Stomach (tissue), 9 donors: Measurements from ENCODE around the gene PLEKHG4B. TPM values are rescaled to one million over a fixed set of nuclear protein-coding genes. Genes with fewer than 3 reads are reported as not detected.

Source experiments
- DNase-seq, 2 donors: peaks; one replicate each; pipeline versions ENCODE4 v3.0.0 to v3.0.0-alpha.2; 2013 to 2019
- H3K27ac ChIP-seq, 5 donors: fragments of 200-600 bp in 4 of 5; sonication (generic) in 4 of 5; one replicate each; pipeline ENCODE4 v1.5.1; 2013 to 2019; ENCODE audit warnings: mild to moderate bottlenecking in 1 of 5, moderate library complexity in 1 of 5
- H3K27me3 ChIP-seq, 3 donors: fragments of 200-600 bp; sonication (generic); one replicate each; pipeline ENCODE4 v1.5.1; 2017 to 2019; ENCODE audit warnings: mixed run types in 1 of 3
- H3K36me3 ChIP-seq, 4 donors: fragments of 200-600 bp; sonication (generic); 1 replicate in 3 of 4; 2 replicates in 1 of 4; pipeline ENCODE4 v1.5.1; 2016 to 2019
- H3K4me1 ChIP-seq, 4 donors: fragments of 200-600 bp; sonication (generic); one replicate each; pipeline ENCODE4 v1.5.1; 2016 to 2019
- H3K4me3 ChIP-seq, 4 donors: fragments of 200-600 bp; sonication (generic) in 3 of 4; one replicate each; pipeline ENCODE4 v1.5.1; 2016 to 2019; ENCODE audit warnings: mild to moderate bottlenecking in 1 of 4
- H3K9me3 ChIP-seq, 4 donors: fragments of 200-600 bp; sonication (generic); one replicate each; pipeline ENCODE4 v1.5.1; 2016 to 2019
- EP300 ChIP-seq: sonication (generic); formaldehyde crosslinking; IDR thresholded peaks from one replicate; pipeline ENCODE4 v1.6.1; 2017; ENCODE audit warnings: antibody characterized with exemption
- POLR2A ChIP-seq, 4 donors: fragments of 450-650 bp; IDR thresholded peaks; one replicate each; pipeline ENCODE4 v1.6.1; 2016; ENCODE audit warnings: antibody characterized with exemption in 4 of 4, control low read depth in 2 of 4, mild to moderate bottlenecking in 1 of 4, moderate library complexity in 1 of 4
- POLR2AphosphoS5 ChIP-seq, 3 donors: sonication (generic); formaldehyde crosslinking; IDR thresholded peaks; one replicate each; pipeline ENCODE4 v1.6.1; 2016; ENCODE audit warnings: antibody characterized with exemption in 3 of 3
- WGBS, 5 donors: extraction: QIAGEN DNeasy Blood & Tissue Kit in 3 of 5; methylation state at CpG; one replicate each; pipeline versions ENCODE4 v1.1.5 to v1.1.7; 2013 to 2018; 5-methylcytosine and 5-hydroxymethylcytosine counted together
- intact Hi-C: fragments of 100-400 bp; cut with DNase I; formaldehyde crosslinking; loops from one replicate; pipeline ENCODE4 v1.15.1; 2023; ENCODE audit warnings: low total_unique reads
- polyA plus RNA-seq, 3 donors: library from polyadenylated mRNA; stranded (reverse); fragments of 200-250 nt; gene quantifications; one replicate each; pipeline ENCODE4 v1.2.3, GENCODE V29; 2013
- total RNA-seq, 5 donors: library from RNA; depleted of rRNA; stranded (reverse); fragments of >200 nt; gene quantifications; one replicate each; pipeline versions ENCODE4 v1.1.0 to v1.2.3, GENCODE V29; 2014 to 2016
- TF ChIP-seq, protein P1 (sequence below), 7 experiments: fragments of 450-650 bp in 4 of 7; fragments of 200-600 bp in 3 of 7; sonication (generic) in 3 of 7; IDR thresholded peaks; one replicate each; pipeline ENCODE4 v1.5.1; 2016 to 2019; ENCODE audit warnings: antibody characterized with exemption in 7 of 7, control low read depth in 2 of 7, mild to moderate bottlenecking in 1 of 7
- donor health status: healthy with polysubstance abuse.
- donor health status: Bipolar disorder and iron deficiency.
- donor health status: healthy.

The PLEKHG4B gene
- total and polyA plus RNA-seq, 8 donors: 0.15 to 4.3 (median 1.8) TPM; not detected in 1

GRCh38 chr5:203246-203930 lies 111.4 kb downstream of the PLEKHG4B start:
- 91 to 95% (median 94%) methylated on average over 24 to 26 of the region's 26 CpGs for WGBS, 5 donors
- TF ChIP-seq EP300 (no peak), POLR2AphosphoS5 (IDR thresholded peaks at IDR 0.05) (no peak), POLR2A (IDR thresholded peaks at IDR 0.05) (no peak)
- TF ChIP-seq, protein P1, sequence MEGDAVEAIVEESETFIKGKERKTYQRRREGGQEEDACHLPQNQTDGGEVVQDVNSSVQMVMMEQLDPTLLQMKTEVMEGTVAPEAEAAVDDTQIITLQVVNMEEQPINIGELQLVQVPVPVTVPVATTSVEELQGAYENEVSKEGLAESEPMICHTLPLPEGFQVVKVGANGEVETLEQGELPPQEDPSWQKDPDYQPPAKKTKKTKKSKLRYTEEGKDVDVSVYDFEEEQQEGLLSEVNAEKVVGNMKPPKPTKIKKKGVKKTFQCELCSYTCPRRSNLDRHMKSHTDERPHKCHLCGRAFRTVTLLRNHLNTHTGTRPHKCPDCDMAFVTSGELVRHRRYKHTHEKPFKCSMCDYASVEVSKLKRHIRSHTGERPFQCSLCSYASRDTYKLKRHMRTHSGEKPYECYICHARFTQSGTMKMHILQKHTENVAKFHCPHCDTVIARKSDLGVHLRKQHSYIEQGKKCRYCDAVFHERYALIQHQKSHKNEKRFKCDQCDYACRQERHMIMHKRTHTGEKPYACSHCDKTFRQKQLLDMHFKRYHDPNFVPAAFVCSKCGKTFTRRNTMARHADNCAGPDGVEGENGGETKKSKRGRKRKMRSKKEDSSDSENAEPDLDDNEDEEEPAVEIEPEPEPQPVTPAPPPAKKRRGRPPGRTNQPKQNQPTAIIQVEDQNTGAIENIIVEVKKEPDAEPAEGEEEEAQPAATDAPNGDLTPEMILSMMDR (IDR thresholded peaks at IDR 0.05): no peak
- Histone ChIP-seq H3K4me3 (no peak overlapping the region), H3K27me3 (no peaks in the 10 kb centered on the region), H3K27ac (no peak overlapping the region), H3K4me1 (peaks cover 0 to 14% (median 5%) of the 10 kb centered on the region in 4 donors), H3K36me3 (peaks cover 6 to 62% (median 46%) of the 10 kb centered on the region in 4 donors), H3K9me3 (no peaks in the 10 kb centered on the region)
- intact Hi-C loops: no loop called here
- no peak for DNase-seq

- peaks cover 6 to 56% (median 43%) of the 10 kb centered on the region in 4 donors for H3K36me3 ChIP-seq
- TF ChIP-seq POLR2AphosphoS5 (IDR thresholded peaks at IDR 0.05) (no peak), EP300 (no peak), POLR2A (IDR thresholded peaks at IDR 0.05) (no peak)
- TF ChIP-seq, protein P1 (IDR thresholded peaks at IDR 0.05): no peak
- DNase-seq: no peak
- peaks cover 0 to 14% (median 5%) of the 10 kb centered on the region in 4 donors for H3K4me1 ChIP-seq
- intact Hi-C loops: no loop called here
- H3K27ac ChIP-seq: no peak overlapping the region
- no peaks in the 10 kb centered on the region for H3K27me3 ChIP-seq
- no peaks in the 10 kb centered on the region for H3K9me3 ChIP-seq
- no peak overlapping the region for H3K4me3 ChIP-seq
- WGBS, 5 donors: 87 to 96% (median 89%) methylated on average over 6 of the region's 6 CpGs
These were observed 112.0 kb downstream of the PLEKHG4B start for GRCh38 chr5:204001-204400.

- TF ChIP-seq POLR2A (IDR thresholded peaks at IDR 0.05) (no peak), POLR2AphosphoS5 (IDR thresholded peaks at IDR 0.05) (no peak), EP300 (no peak)
- TF ChIP-seq, protein P1 (IDR thresholded peaks at IDR 0.05): no peak
- DNase-seq: no peak
- Histone ChIP-seq H3K36me3 (peaks cover 6 to 52% (median 41%) of the 10 kb centered on the region in 4 donors), H3K27ac (no peak overlapping the region), H3K27me3 (no peaks in the 10 kb centered on the region), H3K4me3 (no peak overlapping the region), H3K9me3 (no peaks in the 10 kb centered on the region), H3K4me1 (peaks cover 0 to 14% (median 5%) of the 10 kb centered on the region in 4 donors)
- intact Hi-C loops: no loop called here
These were observed 112.5 kb downstream of the PLEKHG4B start for GRCh38 chr5:204462-204861.

DNA sequence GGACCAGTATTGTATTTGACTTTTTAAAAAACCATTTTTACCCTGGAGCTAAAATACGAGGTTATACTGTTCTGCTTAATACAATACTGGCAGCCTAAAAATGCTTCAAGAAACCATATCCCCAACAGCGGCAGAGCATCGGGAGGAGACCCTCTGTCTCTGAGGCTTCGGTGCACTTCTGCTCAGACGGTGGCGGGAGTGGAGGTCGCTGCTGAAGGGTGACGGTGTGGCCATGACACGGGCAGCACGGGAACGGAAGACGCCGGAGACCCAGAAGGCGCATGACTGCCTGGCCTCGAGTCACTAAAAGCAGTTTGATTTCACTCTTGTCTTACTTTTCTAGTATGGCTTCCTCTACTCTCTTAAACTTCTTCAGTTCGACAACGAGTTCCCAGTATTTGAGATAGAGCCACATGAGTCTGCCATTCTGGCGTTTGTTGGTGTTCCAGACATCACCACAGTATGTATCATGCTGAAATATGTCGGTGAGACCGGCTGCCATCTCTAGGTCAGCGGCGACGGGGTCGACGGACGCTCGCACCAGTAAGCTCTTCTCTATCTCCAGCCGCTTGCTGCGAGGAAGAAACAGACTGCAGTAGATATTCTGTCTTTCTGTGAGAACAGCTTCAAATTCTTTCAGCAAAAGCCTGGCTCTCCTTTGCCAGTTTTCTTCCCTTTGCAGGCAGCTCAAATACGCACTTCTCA lies 113.2 kb downstream of the PLEKHG4B start:
- intact Hi-C loops: no loop called here
- Histone ChIP-seq H3K4me3 (no peak overlapping the region), H3K9me3 (no peaks in the 10 kb centered on the region), H3K27ac (no peak overlapping the region), H3K4me1 (peaks cover 0 to 19% (median 5%) of the 10 kb centered on the region in 4 donors), H3K27me3 (no peaks in the 10 kb centered on the region), H3K36me3 (peaks cover 6 to 52% (median 41%) of the 10 kb centered on the region in 4 donors)
- no peak for TF ChIP-seq EP300
- TF ChIP-seq POLR2AphosphoS5 (IDR thresholded peaks at IDR 0.05): no peak
- TF ChIP-seq, protein P1 (IDR thresholded peaks at IDR 0.05): no peak
- no peak for TF ChIP-seq POLR2A (IDR thresholded peaks at IDR 0.05)
- 94 to 97% (median 94%) methylated on average over 30 of the region's 30 CpGs for WGBS, 5 donors
- no peak for DNase-seq
